Neural progenitor cell (in vitro differentiated cells): ENCODE measurements around the gene NEU3. TPM values are rescaled to one million over a fixed set of nuclear protein-coding genes. Genes with fewer than 3 reads are reported as not detected.

ENCODE experiments used
- DNase-seq: peaks from one replicate; pipeline ENCODE4 v3.0.0-alpha.2; 2016; ENCODE audit warnings: low spot score
- H2AFZ ChIP-seq: fragments of 200-600 bp; sonication (generic); replicated peaks from 2 replicates; pipeline ENCODE4 v1.6.1; 2016; ENCODE audit warnings: antibody characterized with exemption
- H3F3A ChIP-seq: fragments of 200-600 bp; sonication (generic); 2 replicates; pipeline ENCODE4 v1.6.1; 2016; ENCODE audit warnings: antibody characterized with exemption, low read depth
- H3K27ac ChIP-seq: fragments of 200-600 bp; sonication (generic); 2 replicates; pipeline ENCODE4 v1.5.1; 2016; ENCODE audit warnings: mild to moderate bottlenecking
- H3K27me3 ChIP-seq: fragments of 200-600 bp; sonication (generic); 2 replicates; pipeline ENCODE4 v1.6.1; 2016; ENCODE audit warnings: mild to moderate bottlenecking, moderate library complexity
- H3K36me3 ChIP-seq: fragments of 200-600 bp; sonication (generic); 2 replicates; pipeline ENCODE4 v1.5.1; 2016
- H3K4me1 ChIP-seq: fragments of 200-600 bp; sonication (generic); 2 replicates; pipeline ENCODE4 v1.6.1; 2016; ENCODE audit warnings: mixed run types
- H3K4me2 ChIP-seq: fragments of 200-600 bp; sonication (generic); 2 replicates; pipeline ENCODE4 v1.6.1; 2016
- H3K4me3 ChIP-seq: fragments of 200-600 bp; sonication (generic); 2 replicates; pipeline ENCODE4 v1.5.1; 2016
- H3K79me2 ChIP-seq: fragments of 200-600 bp; sonication (generic); 2 replicates; pipeline ENCODE4 v1.6.1; 2016; ENCODE audit warnings: low read depth
- H3K9ac ChIP-seq: fragments of 200-600 bp; sonication (generic); 2 replicates; pipeline ENCODE4 v1.6.1; 2016
- H3K9me3 ChIP-seq: fragments of 200-600 bp; sonication (generic); 2 replicates; pipeline ENCODE4 v1.5.1; 2016; ENCODE audit warnings: low read depth
- H4K20me1 ChIP-seq: fragments of 200-600 bp; sonication (generic); 2 replicates; pipeline ENCODE4 v1.6.1; 2016; ENCODE audit warnings: low read depth
- H3K27ac Mint-ChIP-seq: 3 replicates; pipeline ENCODE4 v1.8.0; 2021; ENCODE audit warnings: mixed read lengths
- H3K27me3 Mint-ChIP-seq: 2 replicates; pipeline ENCODE4 v1.8.0; 2022; ENCODE audit warnings: low read depth, mild to moderate bottlenecking, inconsistent platforms, moderate library complexity, mixed read lengths; ENCODE audit not compliant: insufficient read depth
- H3K36me3 Mint-ChIP-seq: 3 replicates; pipeline ENCODE4 v1.8.0; 2021; ENCODE audit warnings: mixed read lengths
- H3K4me1 Mint-ChIP-seq: 3 replicates; pipeline ENCODE4 v1.8.0; 2021; ENCODE audit warnings: mixed read lengths
- H3K4me3 Mint-ChIP-seq: 3 replicates; pipeline ENCODE4 v1.8.0; 2021; ENCODE audit warnings: mild to moderate bottlenecking, moderate library complexity, mixed read lengths
- H3K9me3 Mint-ChIP-seq: 3 replicates; pipeline ENCODE4 v1.8.0; 2020; ENCODE audit warnings: mixed read lengths
- CTCF ChIP-seq: fragments of 200-600 bp; sonication (generic); IDR thresholded peaks from 2 replicates; pipeline ENCODE4 v1.5.1; 2017; ENCODE audit warnings: antibody characterized with exemption, mild to moderate bottlenecking
- EZH2 ChIP-seq: fragments of 200-600 bp; sonication (generic); IDR thresholded peaks from 2 replicates; pipeline ENCODE4 v1.6.1; 2017; ENCODE audit warnings: antibody characterized with exemption, mild to moderate bottlenecking, moderate library complexity
- EZH2phosphoT487 ChIP-seq: fragments of 200-600 bp; sonication (generic); IDR thresholded peaks from 2 replicates; pipeline ENCODE4 v1.6.1; 2017; ENCODE audit warnings: antibody characterized with exemption
- total RNA-seq: library from RNA; depleted of rRNA; stranded (reverse); fragments of >200 nt; gene quantifications from 2 replicates; pipeline ENCODE4 v1.2.3, GENCODE V29; 2015; ENCODE audit warnings: low replicate concordance

Gene NEU3
- total RNA-seq, 1 donor from 2014 or later: 12.4 TPM

GRCh38 chr11:75024764-75025211 is 36.1 kb downstream of the NEU3 start:
- Mint-ChIP-seq H3K4me3 (no peak overlapping the region), H3K27ac (no peak overlapping the region), H3K9me3 (no peaks in the 10 kb centered on the region), H3K36me3 (peaks cover 2% of the 10 kb centered on the region), H3K4me1 (no peaks in the 10 kb centered on the region), H3K27me3 (peaks cover 4% of the 10 kb centered on the region)
- Histone ChIP-seq H3K27ac (no peak overlapping the region), H3K4me2 (no peak overlapping the region), H3K36me3 (no peaks in the 10 kb centered on the region), H2AFZ (no peak overlapping the region), H3K4me1 (no peaks in the 10 kb centered on the region), H3K4me3 (no peak overlapping the region), H3K9ac (no peak overlapping the region), H3K79me2 (no peaks in the 10 kb centered on the region), H3F3A (no peaks in the 10 kb centered on the region), H3K27me3 (no peaks in the 10 kb centered on the region), H4K20me1 (no peaks in the 10 kb centered on the region), H3K9me3 (no peaks in the 10 kb centered on the region)
- DNase-seq: no peak
- no peak for TF ChIP-seq EZH2phosphoT487

GRCh38 chr11:75025561-75025960 is 36.8 kb downstream of the NEU3 start:
- Mint-ChIP-seq H3K27ac (no peak overlapping the region), H3K4me3 (no peak overlapping the region), H3K4me1 (no peaks in the 10 kb centered on the region), H3K9me3 (no peaks in the 10 kb centered on the region), H3K36me3 (no peaks in the 10 kb centered on the region), H3K27me3 (peaks cover 4% of the 10 kb centered on the region)
- no peak for DNase-seq
- Histone ChIP-seq H3K9ac (no peak overlapping the region), H3K4me1 (no peaks in the 10 kb centered on the region), H3K27ac (no peak overlapping the region), H3F3A (no peaks in the 10 kb centered on the region), H3K27me3 (no peaks in the 10 kb centered on the region), H2AFZ (no peak overlapping the region), H4K20me1 (no peaks in the 10 kb centered on the region), H3K4me2 (no peak overlapping the region), H3K79me2 (no peaks in the 10 kb centered on the region), H3K9me3 (no peaks in the 10 kb centered on the region), H3K4me3 (no peak overlapping the region), H3K36me3 (no peaks in the 10 kb centered on the region)
- no peak for TF ChIP-seq EZH2phosphoT487
- TF ChIP-seq EZH2: no peak
- TF ChIP-seq CTCF: no peak

GRCh38 chr11:75028321-75028720 is 39.6 kb downstream of the NEU3 start:
- H3K27ac Mint-ChIP-seq: no peak overlapping the region
- DNase-seq: no peak
- Histone ChIP-seq H4K20me1 (no peaks in the 10 kb centered on the region), H3K27ac (no peak overlapping the region), H3K4me3 (no peak overlapping the region), H3K9me3 (no peaks in the 10 kb centered on the region), H3K9ac (no peak overlapping the region), H3K79me2 (no peaks in the 10 kb centered on the region), H2AFZ (no peak overlapping the region), H3F3A (no peaks in the 10 kb centered on the region), H3K4me2 (no peak overlapping the region), H3K27me3 (no peaks in the 10 kb centered on the region), H3K36me3 (no peaks in the 10 kb centered on the region), H3K4me1 (no peaks in the 10 kb centered on the region)
- H3K4me3 Mint-ChIP-seq: no peak overlapping the region
- H3K9me3 Mint-ChIP-seq: no peaks in the 10 kb centered on the region
- no peak for TF ChIP-seq EZH2
- TF ChIP-seq CTCF: no peak
- TF ChIP-seq EZH2phosphoT487: no peak
- no peaks in the 10 kb centered on the region for H3K4me1 Mint-ChIP-seq
- peaks cover 9% of the 10 kb centered on the region for H3K27me3 Mint-ChIP-seq
- H3K36me3 Mint-ChIP-seq: no peaks in the 10 kb centered on the region

- no peaks in the 10 kb centered on the region for H3F3A ChIP-seq
- Mint-ChIP-seq H3K4me1 (no peaks in the 10 kb centered on the region), H3K9me3 (no peaks in the 10 kb centered on the region)
These were observed 40.0 kb downstream of the NEU3 start for GRCh38 chr11:75028724-75029123.

More at GRCh38 chr11:75028724-75029123, 40.0 kb downstream of the NEU3 start:
- Mint-ChIP-seq H3K36me3 (no peaks in the 10 kb centered on the region), H3K27me3 (peaks cover 9% of the 10 kb centered on the region), H3K27ac (no peak overlapping the region), H3K4me3 (no peak overlapping the region)
- Histone ChIP-seq H3K4me1 (no peaks in the 10 kb centered on the region), H3K79me2 (no peaks in the 10 kb centered on the region), H3K4me2 (no peak overlapping the region), H3K27ac (no peak overlapping the region), H3K27me3 (no peaks in the 10 kb centered on the region), H3K9ac (no peak overlapping the region), H2AFZ (no peak overlapping the region), H3K4me3 (no peak overlapping the region), H3K36me3 (no peaks in the 10 kb centered on the region), H4K20me1 (no peaks in the 10 kb centered on the region), H3K9me3 (no peaks in the 10 kb centered on the region)
- DNase-seq: no peak
- TF ChIP-seq EZH2phosphoT487: no peak
- TF ChIP-seq CTCF: no peak
- TF ChIP-seq EZH2: no peak
